Large intestine (tissue), 3 donors: ENCODE measurements around the gene KLF17. TPM values are rescaled to one million over a fixed set of nuclear protein-coding genes. Genes with fewer than 3 reads are reported as not detected.
"Not testable (repeated sequence)": the region's sequence is repeated elsewhere in the genome, so short reads cannot be mapped to it uniquely, and the experiment has no call there.

Experiments used
- DNase-seq, 2 donors: peaks; one replicate each; pipeline versions ENCODE4 v3.0.0 to v3.0.0-alpha.2; 2013
- H3K27ac ChIP-seq: one replicate; pipeline ENCODE4 v1.5.1; 2013; ENCODE audit warnings: low read length
- H3K27me3 ChIP-seq: 2 replicates; pipeline ENCODE4 v1.6.1; 2013; ENCODE audit warnings: low read length; ENCODE audit not compliant: control insufficient read depth, insufficient read depth
- H3K36me3 ChIP-seq: 2 replicates; pipeline ENCODE4 v1.6.1; 2013; ENCODE audit warnings: low read length; ENCODE audit not compliant: control insufficient read depth, insufficient read depth
- H3K4me1 ChIP-seq: one replicate; pipeline ENCODE4 v1.6.1; 2013; ENCODE audit warnings: low read length; ENCODE audit not compliant: control insufficient read depth, insufficient read depth
- H3K4me3 ChIP-seq: one replicate; pipeline ENCODE4 v1.5.1; 2013; ENCODE audit warnings: low read length
- H3K9me3 ChIP-seq: one replicate; pipeline ENCODE4 v1.6.1; 2013; ENCODE audit warnings: mild to moderate bottlenecking, low read depth, low read length, moderate library complexity; ENCODE audit not compliant: control insufficient read depth
- WGBS: methylation state at CpG from one replicate; pipeline ENCODE4 v1.1.5; 2013; ENCODE audit warnings: low lambda C conversion rate; ENCODE audit not compliant: insufficient coverage; 5-methylcytosine and 5-hydroxymethylcytosine counted together
- polyA plus RNA-seq: library from polyadenylated mRNA; unstranded; fragments of 120-200 nt; gene quantifications from one replicate; pipeline ENCODE4 v1.2.1, GENCODE V29; 2013

The KLF17 gene
- polyA plus RNA-seq, 1 donor, result 0.04 TPM

DNA sequence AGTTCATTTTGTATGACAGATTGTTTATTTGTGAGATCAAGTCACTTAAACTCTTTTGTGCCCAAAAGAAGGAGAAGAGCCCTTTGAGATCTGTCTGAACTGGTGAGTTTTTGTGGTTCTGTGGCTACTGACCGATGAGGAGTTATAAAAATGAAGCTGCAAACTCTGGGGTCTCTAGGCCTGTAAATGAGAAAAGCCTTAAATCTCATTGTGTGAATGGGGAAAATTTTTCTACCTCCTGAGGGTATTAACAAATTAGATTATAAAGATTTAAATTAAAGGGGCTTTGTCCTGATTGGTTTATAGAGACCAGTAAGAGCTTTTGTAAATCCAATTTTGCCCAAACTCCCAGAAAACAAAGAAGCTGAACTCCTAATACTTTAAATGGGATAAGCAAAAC, 9.7 kb upstream of the KLF17 start:
- Histone ChIP-seq H3K9me3 (no peaks in the 10 kb centered on the region), H3K36me3 (no peaks in the 10 kb centered on the region), H3K4me1 (no peaks in the 10 kb centered on the region), H3K27me3 (peaks cover 11% of the 10 kb centered on the region), H3K27ac (no peak overlapping the region), H3K4me3 (no peak overlapping the region)
- no CpG with 5 or more reads among the region's 1 CpG for WGBS
- DNase-seq, result no peak

DNA sequence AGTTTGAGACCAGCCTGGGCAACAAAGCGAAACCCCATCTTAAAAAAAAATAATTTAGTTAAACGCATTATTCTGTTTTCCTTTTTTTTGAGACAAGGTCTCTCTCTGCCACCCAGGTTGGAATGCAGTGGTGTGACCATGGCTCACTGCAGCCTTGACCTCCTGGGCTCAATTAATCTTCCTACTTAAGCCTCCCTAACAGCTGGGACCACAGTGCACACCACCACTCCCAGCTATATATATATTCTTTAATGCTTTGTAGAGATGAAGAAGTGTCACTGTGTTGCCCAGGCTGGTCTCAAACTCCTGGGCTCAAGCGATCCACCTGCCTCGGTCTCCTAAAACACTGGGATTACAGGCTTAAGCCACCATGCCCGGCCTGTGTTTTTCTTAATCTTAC, 7.7 kb upstream of the KLF17 start:
- no CpG with 5 or more reads among the region's 5 CpGs for WGBS
- H3K36me3 ChIP-seq, result no peaks in the 10 kb centered on the region
- H3K9me3 ChIP-seq, result no peaks in the 10 kb centered on the region
- no peak overlapping the region for H3K27ac ChIP-seq
- DNase-seq, result no peak
- H3K4me3 ChIP-seq, result no peak overlapping the region
- H3K4me1 ChIP-seq, result no peaks in the 10 kb centered on the region
- H3K27me3 ChIP-seq, result peaks cover 7% of the 10 kb centered on the region

DNA sequence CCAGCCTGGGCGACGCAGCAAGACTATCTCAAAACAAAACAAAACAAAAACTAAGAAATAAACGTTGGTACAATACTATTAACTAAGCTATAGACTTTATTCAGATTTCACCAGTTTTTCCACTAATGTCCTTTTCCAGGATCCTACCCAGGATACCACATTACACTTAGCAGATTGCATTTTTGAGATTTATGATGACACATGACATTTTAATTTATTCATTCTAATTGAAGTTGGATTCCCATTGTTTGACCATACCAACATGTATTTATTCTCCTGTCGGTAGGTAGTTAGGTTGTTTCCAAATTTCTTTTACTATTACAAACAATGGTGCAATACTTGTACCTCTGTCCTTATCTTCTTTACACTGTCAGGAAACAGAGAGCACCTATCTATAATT, 6.8 kb upstream of the KLF17 start:
- Histone ChIP-seq H3K4me1 (no peaks in the 10 kb centered on the region), H3K27ac (no peak overlapping the region), H3K36me3 (no peaks in the 10 kb centered on the region), H3K27me3 (peaks cover 5% of the 10 kb centered on the region), H3K9me3 (no peaks in the 10 kb centered on the region), H3K4me3 (no peak overlapping the region)
- WGBS, result 71% methylated on average over 2 of the region's 4 CpGs
- no peak for DNase-seq

GRCh38 chr1:44112486-44112885, 6.1 kb upstream of the KLF17 start:
- H3K9me3 ChIP-seq, result no peaks in the 10 kb centered on the region
- no peaks in the 10 kb centered on the region for H3K4me1 ChIP-seq
- WGBS, result no CpG with 5 or more reads among the region's 3 CpGs
- no peak overlapping the region for H3K27ac ChIP-seq
- no peak for DNase-seq
- no peaks in the 10 kb centered on the region for H3K36me3 ChIP-seq
- H3K27me3 ChIP-seq, result peaks cover 5% of the 10 kb centered on the region
- H3K4me3 ChIP-seq, result no peak overlapping the region

- peaks cover 2% of the 10 kb centered on the region for H3K27me3 ChIP-seq
- no peaks in the 10 kb centered on the region for H3K9me3 ChIP-seq
- no CpG with 5 or more reads among the region's 2 CpGs for WGBS
- no peaks in the 10 kb centered on the region for H3K36me3 ChIP-seq
- no peak for DNase-seq
- H3K27ac ChIP-seq, result no peak overlapping the region
- H3K4me3 ChIP-seq, result no peak overlapping the region
- H3K4me1 ChIP-seq, result no peaks in the 10 kb centered on the region
Observed at GRCh38 chr1:44113095-44113609, 5.5 kb upstream of the KLF17 start.

- no peaks in the 10 kb centered on the region for H3K36me3 ChIP-seq
- 100% methylated on average over 3 of the region's 7 CpGs for WGBS
Observed at GRCh38 chr1:44114098-44114497, 4.5 kb upstream of the KLF17 start.

DNA sequence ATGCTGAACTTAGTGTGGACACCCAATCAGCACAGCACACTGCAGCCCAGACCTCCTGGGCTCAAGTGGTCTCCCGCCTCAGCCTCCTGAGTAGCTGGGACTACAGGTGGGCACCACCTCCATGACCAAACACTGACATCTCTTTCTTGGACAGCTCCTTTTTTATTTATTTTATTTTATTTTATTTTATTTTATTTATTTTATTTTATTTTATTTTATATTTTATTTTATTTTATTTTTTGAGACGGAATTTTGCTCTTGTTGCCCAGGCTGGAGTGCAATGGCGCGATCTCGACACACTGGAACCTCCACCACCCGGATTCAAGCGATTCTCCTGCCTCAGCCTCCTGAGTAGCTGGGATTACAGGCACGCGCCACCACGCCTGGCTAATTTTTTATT, 1.3 kb upstream of the KLF17 start:
- not testable (repeated sequence) for H3K4me3 ChIP-seq, H3K27me3 ChIP-seq, H3K4me1 ChIP-seq, H3K36me3 ChIP-seq, H3K27ac ChIP-seq, H3K9me3 ChIP-seq, DNase-seq
- 100% methylated on average over 4 of the region's 10 CpGs for WGBS

More at GRCh38 chr1:44114098-44114497, 4.5 kb upstream of the KLF17 start:
- Histone ChIP-seq H3K9me3 (peaks cover 8% of the 10 kb centered on the region), H3K27me3 (no peaks in the 10 kb centered on the region), H3K27ac (no peak overlapping the region), H3K4me3 (no peak overlapping the region), H3K4me1 (no peaks in the 10 kb centered on the region)
- DNase-seq, result no peak

DNA sequence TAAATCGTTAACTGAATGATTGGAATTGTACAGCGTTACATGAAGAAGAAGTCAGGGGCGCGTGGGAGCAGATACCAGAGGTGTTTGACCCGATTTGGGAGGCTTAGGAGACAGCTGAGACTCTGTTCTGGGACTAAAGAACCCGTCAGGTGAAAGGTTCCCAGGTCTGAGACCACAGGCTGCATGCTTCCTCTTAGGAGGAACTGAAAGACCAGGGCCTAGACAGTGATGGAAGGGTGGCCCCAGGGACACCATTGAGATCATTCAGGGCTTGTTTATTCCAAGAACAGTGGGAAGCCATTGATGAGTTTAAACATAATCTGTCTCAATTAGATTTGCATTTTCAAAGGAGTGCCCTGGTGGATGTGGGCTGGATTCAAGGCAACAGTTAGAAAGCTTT, 904 bp downstream of the KLF17 start:
- WGBS, result 100% methylated on average over 2 of the region's 6 CpGs
- no peaks in the 10 kb centered on the region for H3K4me1 ChIP-seq

GRCh38 chr1:44120398-44120949, 1.9 kb downstream of the KLF17 start:
- Histone ChIP-seq H3K36me3 (no peaks in the 10 kb centered on the region), H3K9me3 (peaks cover 8% of the 10 kb centered on the region), H3K27me3 (no peaks in the 10 kb centered on the region), H3K27ac (no peak overlapping the region), H3K4me1 (no peaks in the 10 kb centered on the region), H3K4me3 (no peak overlapping the region)
- WGBS, result 83% methylated on average over 1 of the region's 5 CpGs
- DNase-seq, result no peak

More for the DNA sequence above, 904 bp downstream of the KLF17 start:
- H3K4me3 ChIP-seq, result no peak overlapping the region
- no peaks in the 10 kb centered on the region for H3K36me3 ChIP-seq
- no peak for DNase-seq
- no peak overlapping the region for H3K27ac ChIP-seq
- peaks cover 8% of the 10 kb centered on the region for H3K9me3 ChIP-seq
- H3K27me3 ChIP-seq, result no peaks in the 10 kb centered on the region

GRCh38 chr1:44129616-44130500, 11.2 kb downstream of the KLF17 start:
- no peak for DNase-seq
- no peaks in the 10 kb centered on the region for H3K36me3 ChIP-seq
- H3K4me3 ChIP-seq, result no peak overlapping the region
- no peaks in the 10 kb centered on the region for H3K4me1 ChIP-seq
- no CpG with 5 or more reads among the region's 16 CpGs for WGBS
- no peaks in the 10 kb centered on the region for H3K9me3 ChIP-seq
- no peak overlapping the region for H3K27ac ChIP-seq
- no peaks in the 10 kb centered on the region for H3K27me3 ChIP-seq
